CD8-positive, alpha-beta memory T cell (primary cell): Measurements from ENCODE around the gene MYB. TPM values are rescaled to one million over a fixed set of nuclear protein-coding genes. Genes with fewer than 3 reads are reported as not detected.
"Not testable (repeated sequence)": the region's sequence is repeated elsewhere in the genome, so short reads cannot be mapped to it uniquely, and the experiment has no call there.

Experiments used
- CTCF ChIA-PET: fragments of 350-600 bp; sonication (Branson Sonifier 250); formaldehyde crosslinking; loops from one replicate; lab custom pipeline; 2021; ENCODE audit warnings: antibody characterized with exemption; lab: Charles Lee
- POLR2A ChIA-PET: fragments of 350-600 bp; sonication (Branson Sonifier 250); formaldehyde crosslinking; loops from one replicate; lab custom pipeline; 2021; ENCODE audit warnings: antibody characterized with exemption; lab: Charles Lee
- DNase-seq, 5 donors: peaks; one replicate each; pipeline versions ENCODE4 v3.0.0 to v3.0.0-alpha.2; 2020 to 2022; ENCODE audit warnings: mixed read lengths in 1 of 5
- H3K27ac ChIP-seq: one replicate; pipeline ENCODE4 v1.7.0; 2013; ENCODE audit warnings: low read depth, mild to moderate bottlenecking, low read length, moderate library complexity
- H3K27me3 ChIP-seq: 2 replicates; pipeline ENCODE4 v1.7.0; 2013; ENCODE audit warnings: low read length, mild to moderate bottlenecking; ENCODE audit not compliant: insufficient read depth, poor library complexity, severe bottlenecking
- H3K36me3 ChIP-seq: 2 replicates; pipeline ENCODE4 v1.7.0; 2013; ENCODE audit warnings: mild to moderate bottlenecking, low read length, moderate library complexity; ENCODE audit not compliant: insufficient read depth
- H3K4me1 ChIP-seq: 2 replicates; pipeline ENCODE4 v1.7.0; 2013; ENCODE audit warnings: mild to moderate bottlenecking, low read length, moderate library complexity; ENCODE audit not compliant: insufficient read depth
- H3K4me3 ChIP-seq: 2 replicates; pipeline ENCODE4 v1.7.0; 2013; ENCODE audit warnings: mild to moderate bottlenecking, low read length
- H3K9me3 ChIP-seq: 2 replicates; pipeline ENCODE4 v1.7.0; 2013; ENCODE audit warnings: mild to moderate bottlenecking, low read length
- H3K27ac Mint-ChIP-seq, 8 donors: one replicate each; pipeline ENCODE4 v1.8.0; 2020 to 2021; ENCODE audit warnings: mixed read lengths in 8 of 8, mild to moderate bottlenecking in 6 of 8, inconsistent platforms in 3 of 8, moderate library complexity in 3 of 8
- H3K27me3 Mint-ChIP-seq, 2 donors: one replicate each; pipeline ENCODE4 v1.8.0; 2020 to 2021; ENCODE audit warnings: mixed read lengths in 2 of 2, mild to moderate bottlenecking in 1 of 2, moderate library complexity in 1 of 2
- H3K36me3 Mint-ChIP-seq, 3 donors: one replicate each; pipeline ENCODE4 v1.8.0; 2020 to 2021; ENCODE audit warnings: mixed read lengths in 3 of 3, inconsistent platforms in 1 of 3, mild to moderate bottlenecking in 1 of 3
- H3K4me1 Mint-ChIP-seq, 3 donors: one replicate each; pipeline ENCODE4 v1.8.0; 2020 to 2021; ENCODE audit warnings: mixed read lengths in 3 of 3, inconsistent platforms in 1 of 3, mild to moderate bottlenecking in 1 of 3
- H3K4me3 Mint-ChIP-seq, 7 donors: one replicate each; pipeline ENCODE4 v1.8.0; 2020 to 2021; ENCODE audit warnings: mixed read lengths in 7 of 7, mild to moderate bottlenecking in 6 of 7, moderate library complexity in 4 of 7, inconsistent platforms in 2 of 7
- H3K9me3 Mint-ChIP-seq, 5 donors: one replicate each; pipeline ENCODE4 v1.8.0; 2020 to 2022; ENCODE audit warnings: mixed read lengths in 5 of 5, mild to moderate bottlenecking in 3 of 5, moderate library complexity in 2 of 5, inconsistent platforms in 1 of 5
- polyA plus RNA-seq: library from polyadenylated mRNA; unstranded; fragments of 300-500 nt; fragmentation: Illumina TruSeq; gene quantifications from one replicate; pipeline ENCODE4 v1.2.3, GENCODE V29; 2021
- total RNA-seq, 2 experiments: library from RNA; stranded (reverse); gene quantifications; one replicate each; pipeline ENCODE4 v1.2.3, GENCODE V29; 2021

Gene MYB
- total RNA-seq, result 10 to 100 TPM; 42.3 to 44.2 TPM
- 1.3 TPM for polyA plus RNA-seq

DNA sequence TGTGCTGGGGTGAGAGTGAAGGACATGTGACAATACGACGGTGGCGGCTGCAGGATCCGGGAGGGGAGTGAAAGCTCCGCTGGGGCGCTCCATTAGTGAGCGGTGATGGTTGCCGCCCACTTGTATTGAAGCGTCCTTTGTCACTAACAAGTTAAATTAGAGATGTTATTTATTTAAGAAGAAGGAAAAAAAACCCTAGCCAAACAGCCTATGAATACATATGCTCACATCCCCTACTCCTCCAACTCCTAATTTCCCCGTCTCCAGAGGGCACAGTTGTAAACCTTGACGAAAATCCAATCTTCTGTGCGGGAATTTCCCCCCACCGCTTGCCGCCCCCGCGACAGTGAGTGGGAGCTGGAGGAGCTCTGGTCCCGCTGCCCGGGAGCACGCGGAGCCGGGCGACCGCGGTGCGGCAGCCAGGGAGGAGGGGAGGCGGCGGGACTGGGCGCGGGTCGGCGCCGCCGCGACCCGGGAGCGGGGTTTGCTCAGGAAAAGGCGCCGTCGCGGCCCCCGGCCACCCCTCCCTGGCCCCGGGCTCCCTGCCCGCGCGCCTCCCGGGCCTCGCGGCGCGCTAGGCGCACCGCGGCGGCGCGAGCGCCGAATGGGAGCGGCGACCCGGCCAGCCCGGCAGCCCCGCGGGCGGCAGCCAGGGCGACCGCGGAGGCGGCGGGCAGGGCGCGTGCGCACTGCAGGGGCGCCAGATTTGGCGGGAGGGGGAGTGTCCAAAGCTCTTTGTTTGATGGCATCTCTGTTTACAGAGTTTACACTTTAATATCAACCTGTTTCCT, at the start of gene MYB:
Gene MYB (plus strand): TSS at position 767 of the 791 bp plus-strand sequence. CDS start 206 bp downstream, outside the sequence.
- H3K4me1 Mint-ChIP-seq, result peaks cover 21 to 26% (median 23%) of the 10 kb centered on the region in 3 donors
- POLR2A ChIA-PET, result interaction anchor here (1.0 to 1.3 kb wide), 2 partner anchors 93 to 126 kb away, joined by 4 to 7 read pairs; partner anchors contain the start of gene HBS1L
- CTCF ChIA-PET, result interaction anchor here (0.8 to 1.9 kb wide), 5 partner anchors 12 to 93 kb away, joined by 3 to 5 read pairs (median 4); no protein-coding TSS in a partner anchor
- H3K27ac Mint-ChIP-seq, result peak within 1 kb of the TSS; percentile 58 to 91 (median 82)
- H3K36me3 Mint-ChIP-seq, result peaks cover 0 to 10% (median 0%) of the 10 kb centered on the region in 3 donors
- H3K4me1 ChIP-seq, result peaks cover 14% of the 10 kb centered on the region
- no peaks in the 10 kb centered on the region for H3K36me3 ChIP-seq
- peak within 1 kb of the TSS; percentile 89 to 100 (median 92) for H3K4me3 Mint-ChIP-seq
- H3K27me3 Mint-ChIP-seq, result no peaks in the 10 kb centered on the region
- H3K27ac ChIP-seq, result peak within 1 kb of the TSS; percentile 73
- H3K4me3 ChIP-seq, result peak within 1 kb of the TSS; percentile 73
- H3K9me3 Mint-ChIP-seq, result no peaks in the 10 kb centered on the region
- peak; percentile 43 to 75 (median 67) for DNase-seq
- H3K27me3 ChIP-seq, result no peaks in the 10 kb centered on the region
- H3K9me3 ChIP-seq, result no peaks in the 10 kb centered on the region

GRCh38 chr6:135132776-135133175, 48.3 kb upstream of the MYB start:
- no peak for DNase-seq
- CTCF ChIA-PET, result interaction anchor here (1.0 kb wide), 1 partner anchor 10 kb away, joined by 4 read pairs; no protein-coding TSS in a partner anchor
- H3K27me3 ChIP-seq, result no peaks in the 10 kb centered on the region
- Mint-ChIP-seq H3K9me3 (no peaks in the 10 kb centered on the region), H3K27ac (no peak overlapping the region), H3K4me1 (peaks cover 33 to 45% (median 36%) of the 10 kb centered on the region in 3 donors), H3K27me3 (no peaks in the 10 kb centered on the region), H3K36me3 (no peaks in the 10 kb centered on the region), H3K4me3 (no peak overlapping the region)
- H3K4me3 ChIP-seq, result no peak overlapping the region
- H3K27ac ChIP-seq, result no peak overlapping the region
- H3K9me3 ChIP-seq, result no peaks in the 10 kb centered on the region
- peaks cover 40% of the 10 kb centered on the region for H3K4me1 ChIP-seq
- no peaks in the 10 kb centered on the region for H3K36me3 ChIP-seq
- POLR2A ChIA-PET, result no interaction called here

- Histone ChIP-seq H3K9me3 (no peaks in the 10 kb centered on the region), H3K4me1 (peaks cover 14% of the 10 kb centered on the region), H3K27me3 (no peaks in the 10 kb centered on the region), H3K36me3 (no peaks in the 10 kb centered on the region), H3K27ac (no peak overlapping the region), H3K4me3 (no peak overlapping the region)
- Mint-ChIP-seq H3K9me3 (no peaks in the 10 kb centered on the region), H3K36me3 (no peaks in the 10 kb centered on the region), H3K4me1 (peaks cover 9 to 22% (median 16%) of the 10 kb centered on the region in 3 donors), H3K27me3 (no peaks in the 10 kb centered on the region), H3K27ac (peak overlapping the region in 1 of 8 donors; percentile 44), H3K4me3 (peak overlapping the region in 1 of 7 donors; percentile 5)
- ChIA-PET CTCF (interaction anchor here (1.2 kb wide), 1 partner anchor 8 kb away, joined by 4 read pairs; no protein-coding TSS in a partner anchor), POLR2A (no interaction called here)
- DNase-seq, result no peak
Observed at GRCh38 chr6:135135835-135136234, 45.3 kb upstream of the MYB start.

GRCh38 chr6:135137826-135138225, 43.3 kb upstream of the MYB start:
- no peak for DNase-seq
- Histone ChIP-seq H3K9me3 (no peaks in the 10 kb centered on the region), H3K27ac (no peak overlapping the region), H3K4me1 (peaks cover 14% of the 10 kb centered on the region), H3K27me3 (no peaks in the 10 kb centered on the region), H3K4me3 (no peak overlapping the region), H3K36me3 (no peaks in the 10 kb centered on the region)
- ChIA-PET CTCF (interaction anchor here (1.2 kb wide), 1 partner anchor 9 kb away, joined by 3 read pairs; no protein-coding TSS in a partner anchor), POLR2A (no interaction called here)
- H3K36me3 Mint-ChIP-seq, result peaks cover 0 to 1% (median 0%) of the 10 kb centered on the region in 3 donors
- H3K27ac Mint-ChIP-seq, result peak overlapping the region in 1 of 8 donors; percentile 52
- no peak overlapping the region for H3K4me3 Mint-ChIP-seq
- no peaks in the 10 kb centered on the region for H3K27me3 Mint-ChIP-seq
- no peaks in the 10 kb centered on the region for H3K9me3 Mint-ChIP-seq
- peaks cover 9 to 22% (median 16%) of the 10 kb centered on the region in 3 donors for H3K4me1 Mint-ChIP-seq

DNA sequence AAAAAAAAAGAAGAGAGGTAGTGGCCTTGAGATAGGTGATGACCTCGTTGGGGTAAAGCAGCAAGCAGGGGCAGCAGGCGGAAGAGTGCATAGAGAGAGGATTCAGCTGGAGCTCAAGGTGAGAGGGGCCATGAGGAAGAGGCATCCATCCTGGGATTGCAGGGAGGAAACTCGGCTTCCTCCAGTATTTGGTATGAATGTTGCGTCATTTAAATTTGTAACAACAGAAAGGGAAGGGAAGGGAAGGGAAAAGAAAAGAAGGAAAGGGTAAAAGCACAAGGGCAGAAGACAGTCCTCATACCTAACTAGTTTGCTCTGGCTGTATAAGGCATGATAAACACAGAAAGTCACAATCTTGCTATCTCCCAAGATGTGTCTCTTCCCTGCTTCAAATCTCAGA, 39.9 kb upstream of the MYB start:
- no peak for DNase-seq
- Histone ChIP-seq H3K27me3 (no peaks in the 10 kb centered on the region), H3K27ac (no peak overlapping the region), H3K9me3 (no peaks in the 10 kb centered on the region), H3K4me1 (peaks cover 19% of the 10 kb centered on the region), H3K36me3 (no peaks in the 10 kb centered on the region), H3K4me3 (no peak overlapping the region)
- no peaks in the 10 kb centered on the region for H3K27me3 Mint-ChIP-seq
- H3K36me3 Mint-ChIP-seq, result peaks cover 0 to 1% (median 0%) of the 10 kb centered on the region in 3 donors
- ChIA-PET POLR2A (interaction anchor here (1.2 kb wide), 1 partner anchor 12 kb away, joined by 6 read pairs; no protein-coding TSS in a partner anchor), CTCF (interaction anchor here (0.8 to 1.7 kb wide), 5 partner anchors 12 to 200 kb away, joined by 3 to 7 read pairs (median 3); no protein-coding TSS in a partner anchor)
- H3K4me1 Mint-ChIP-seq, result peaks cover 22 to 30% (median 24%) of the 10 kb centered on the region in 3 donors
- H3K4me3 Mint-ChIP-seq, result no peak overlapping the region
- no peaks in the 10 kb centered on the region for H3K9me3 Mint-ChIP-seq
- H3K27ac Mint-ChIP-seq, result no peak overlapping the region

DNA sequence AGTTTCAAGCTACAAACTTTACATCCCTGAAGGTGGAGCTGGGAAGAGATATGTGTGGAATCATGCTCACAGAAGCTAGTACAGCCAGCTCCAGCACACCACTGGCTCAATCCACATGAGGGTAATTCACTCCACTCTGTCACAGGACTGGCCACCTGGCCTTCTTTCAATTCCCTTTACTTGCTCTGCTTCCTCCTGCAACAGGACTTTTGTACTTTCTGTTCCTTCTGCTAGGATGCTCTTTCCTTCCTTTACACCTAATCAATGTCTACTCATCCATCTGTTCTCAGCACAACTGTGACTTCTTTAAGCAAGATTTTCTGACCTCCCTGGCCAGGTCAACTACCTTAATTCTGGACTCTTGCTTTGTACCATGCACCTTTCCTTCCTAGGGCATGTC, 39.4 kb upstream of the MYB start:
- no peak overlapping the region for H3K27ac ChIP-seq
- Mint-ChIP-seq H3K4me3 (no peak overlapping the region), H3K27ac (peak overlapping the region in 3 of 8 donors; percentile 10 to 58 (median 18)), H3K27me3 (no peaks in the 10 kb centered on the region), H3K9me3 (no peaks in the 10 kb centered on the region), H3K4me1 (peaks cover 19 to 27% (median 24%) of the 10 kb centered on the region in 3 donors), H3K36me3 (peaks cover 0 to 1% (median 0%) of the 10 kb centered on the region in 3 donors)
- no peaks in the 10 kb centered on the region for H3K27me3 ChIP-seq
- no peak for DNase-seq
- H3K9me3 ChIP-seq, result no peaks in the 10 kb centered on the region
- ChIA-PET CTCF (interaction anchor here (0.8 to 3.7 kb wide), 7 partner anchors 13 to 282 kb away, joined by 3 to 27 read pairs (median 3); no protein-coding TSS in a partner anchor), POLR2A (interaction anchor here (1.2 kb wide), 1 partner anchor 13 kb away, joined by 6 read pairs; no protein-coding TSS in a partner anchor)
- H3K4me1 ChIP-seq, result peaks cover 17% of the 10 kb centered on the region
- H3K4me3 ChIP-seq, result no peak overlapping the region
- H3K36me3 ChIP-seq, result no peaks in the 10 kb centered on the region

DNA sequence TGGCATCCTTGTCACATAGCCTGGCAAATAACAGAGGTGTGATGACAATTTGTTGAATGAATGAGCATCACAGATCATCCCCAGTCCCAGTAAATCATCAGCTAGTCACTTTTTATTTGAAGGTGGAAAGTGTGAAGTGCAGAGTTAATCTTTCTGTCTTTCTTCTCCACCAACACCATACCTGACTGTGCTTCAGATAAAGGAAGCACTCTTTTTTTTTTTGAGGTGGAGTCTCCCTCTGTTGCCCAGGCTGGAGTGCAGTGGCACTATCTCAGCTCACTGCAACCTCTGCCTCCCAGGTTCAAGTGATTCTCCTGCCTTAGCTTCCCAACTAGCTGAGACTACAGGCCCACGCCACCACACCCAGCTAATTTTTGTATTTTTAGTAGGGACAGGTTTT, 38.9 kb upstream of the MYB start:
- not testable (repeated sequence) for DNase-seq, H3K36me3 Mint-ChIP-seq, H3K9me3 Mint-ChIP-seq, H3K27ac ChIP-seq, H3K27me3 Mint-ChIP-seq, H3K27me3 ChIP-seq, H3K4me3 Mint-ChIP-seq, H3K9me3 ChIP-seq, H3K4me3 ChIP-seq, H3K36me3 ChIP-seq
- peaks cover 12% of the 10 kb centered on the region for H3K4me1 ChIP-seq
- H3K4me1 Mint-ChIP-seq, result peaks cover 14 to 23% (median 20%) of the 10 kb centered on the region in 3 donors
- CTCF ChIA-PET, result interaction anchor here (1.3 to 3.7 kb wide), 5 partner anchors 10 to 281 kb away, joined by 4 to 27 read pairs (median 6); no protein-coding TSS in a partner anchor
- POLR2A ChIA-PET, result interaction anchor here (1.2 kb wide), 1 partner anchor 13 kb away, joined by 6 read pairs; no protein-coding TSS in a partner anchor
- H3K27ac Mint-ChIP-seq, result peak overlapping the region in 1 of 8 donors; percentile 10
